ENCODE data around the gene CLSTN1. TPM values are rescaled to one million over a fixed set of nuclear protein-coding genes. Genes with fewer than 3 reads are reported as not detected.

Gene CLSTN1
- total RNA-seq, 1 donor from 2014 or later, result 178 TPM

DNA sequence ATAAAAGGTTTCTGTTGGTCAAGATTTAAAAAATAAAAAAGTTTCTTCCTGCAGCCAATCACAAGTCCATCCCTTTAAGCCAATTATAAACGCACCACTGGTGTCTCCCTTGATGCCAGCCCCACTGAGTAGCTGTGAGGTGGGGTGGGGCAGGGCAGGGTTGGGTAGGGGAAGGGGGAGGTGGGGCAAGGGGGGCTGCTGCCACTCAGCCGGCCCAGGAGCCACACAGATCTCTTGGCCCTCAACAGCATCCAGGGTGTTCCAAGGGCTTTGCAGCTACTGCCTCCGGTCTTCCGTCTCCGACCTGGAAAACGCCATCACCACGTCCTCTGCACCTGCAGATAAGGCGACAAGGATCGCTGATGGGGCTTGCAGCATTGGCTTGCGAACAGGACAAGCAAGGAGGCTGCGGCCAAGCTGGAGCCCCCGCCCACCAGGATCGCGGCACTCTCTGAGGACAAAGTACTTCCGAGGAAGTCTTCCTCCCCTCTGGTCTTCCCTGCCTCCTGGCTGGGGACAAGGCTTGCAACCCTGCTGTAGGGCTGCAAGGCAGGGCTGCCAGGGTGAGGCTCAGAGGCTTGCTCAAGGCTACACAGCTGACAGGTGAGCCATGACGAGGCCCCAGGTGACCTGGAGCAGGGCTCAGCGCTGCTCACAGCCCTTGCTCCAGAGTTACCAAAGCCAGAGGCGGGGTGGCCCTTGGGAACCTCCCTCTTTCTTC lies 26.8 kb upstream of the CLSTN1 start:
- DNase-seq (ENCODE audit: low read depth), result no peak

DNA sequence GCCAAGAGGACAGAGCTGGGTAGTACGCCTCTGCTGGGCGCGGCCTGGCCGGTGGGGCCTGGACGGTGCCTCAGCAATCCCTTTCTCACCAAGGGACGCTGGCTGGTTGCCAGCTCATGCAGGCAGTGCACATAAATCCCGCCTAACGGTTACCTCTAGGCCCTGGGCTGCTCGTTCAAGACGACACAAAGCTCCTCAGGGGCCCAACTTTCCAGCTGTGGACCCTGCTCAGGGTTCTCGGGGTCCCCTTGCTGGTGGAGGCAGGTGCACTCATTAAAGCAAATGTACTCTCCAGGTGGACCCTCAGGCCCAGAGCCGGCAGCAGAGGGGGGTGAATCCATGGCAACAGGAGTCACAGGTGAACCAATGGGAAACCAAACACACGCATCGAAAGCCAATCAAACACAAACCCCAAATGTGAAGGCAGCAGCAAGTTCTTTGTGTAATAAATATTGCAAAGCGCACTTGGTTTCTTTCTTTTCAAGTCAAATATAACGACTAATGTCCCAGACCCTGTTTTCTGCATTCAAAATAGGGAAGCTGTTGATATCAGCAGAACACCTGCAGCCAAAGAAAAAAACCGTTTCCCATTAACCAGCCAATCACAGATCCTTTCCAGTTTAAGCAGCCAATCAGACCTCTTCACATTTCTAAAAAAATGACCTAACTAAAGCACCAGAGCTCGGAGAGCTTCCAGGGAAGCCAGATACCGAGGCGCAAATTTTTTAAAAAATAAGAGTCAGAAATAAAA lies 26.1 kb upstream of the CLSTN1 start:
- DNase-seq (ENCODE audit: low read depth), result no peak

DNA sequence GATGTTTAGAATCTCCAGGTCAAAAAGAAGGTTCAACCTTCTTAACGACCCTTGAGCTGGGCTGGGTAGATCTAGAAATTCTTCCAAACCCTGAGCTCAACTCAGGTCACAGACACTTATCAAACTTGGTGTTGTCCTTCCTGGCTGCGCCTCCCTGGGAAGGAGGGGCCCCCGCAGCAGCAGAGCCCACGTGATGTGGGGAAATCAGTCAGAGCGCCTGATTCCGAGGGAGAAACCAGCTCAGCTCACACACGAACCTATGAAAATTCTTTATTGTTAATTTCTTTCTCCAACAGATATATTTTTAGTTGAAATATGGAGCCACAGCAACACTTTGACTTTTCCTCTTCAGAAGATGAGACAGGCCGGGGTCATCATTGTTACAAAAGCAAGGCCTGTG lies 24.3 kb upstream of the CLSTN1 start:
- no peak for DNase-seq (ENCODE audit: low read depth)

DNA sequence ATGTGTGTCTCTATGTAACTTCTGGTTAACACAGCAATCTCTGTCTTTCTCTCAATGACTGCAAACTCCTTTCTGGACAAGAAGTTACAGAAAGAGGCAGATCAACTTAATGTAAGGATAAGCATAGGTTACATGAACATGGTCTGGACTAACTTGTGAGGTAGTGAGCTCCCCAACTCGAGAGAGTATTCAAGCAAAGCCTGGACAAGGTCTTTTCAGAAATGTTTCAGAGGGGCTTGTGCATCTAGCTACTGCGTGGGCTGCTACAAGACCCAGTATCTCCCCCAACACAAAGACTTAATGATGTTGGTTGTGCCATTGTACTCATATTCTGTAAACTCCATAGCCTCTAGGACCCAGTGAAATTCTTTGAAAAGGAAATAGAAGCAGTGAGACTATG lies 23.5 kb upstream of the CLSTN1 start:
- DNase-seq (ENCODE audit: low read depth), result no peak

DNA sequence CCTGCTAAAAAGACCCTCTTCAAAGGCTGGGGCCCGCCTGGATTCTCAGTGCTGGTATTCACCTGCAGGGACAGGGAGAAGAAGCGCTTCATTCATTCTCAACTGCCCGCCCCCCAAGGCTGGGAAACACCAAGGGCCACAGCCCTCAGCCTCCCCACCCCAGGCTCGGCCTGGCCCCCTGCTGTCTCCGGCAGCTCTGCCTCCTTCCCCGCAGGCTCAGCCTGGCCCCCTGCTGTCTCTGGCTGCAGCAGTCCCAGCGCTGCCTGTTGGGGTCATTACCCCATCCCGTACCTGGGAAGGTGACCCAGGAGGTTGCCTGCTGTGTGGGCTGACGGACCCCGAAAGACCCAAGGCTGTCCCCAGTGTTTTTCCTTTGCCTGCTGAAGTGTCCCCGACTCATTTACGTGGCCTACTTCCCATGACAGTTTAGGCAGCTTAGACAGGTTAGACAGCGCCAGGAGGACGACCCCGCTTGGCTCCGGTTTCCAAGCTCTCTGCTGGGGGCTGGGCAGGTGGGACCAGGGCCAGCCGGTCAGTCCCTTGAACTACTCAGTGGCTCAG lies 22.9 kb upstream of the CLSTN1 start:
- DNase-seq (ENCODE audit: low read depth), result no peak

DNA sequence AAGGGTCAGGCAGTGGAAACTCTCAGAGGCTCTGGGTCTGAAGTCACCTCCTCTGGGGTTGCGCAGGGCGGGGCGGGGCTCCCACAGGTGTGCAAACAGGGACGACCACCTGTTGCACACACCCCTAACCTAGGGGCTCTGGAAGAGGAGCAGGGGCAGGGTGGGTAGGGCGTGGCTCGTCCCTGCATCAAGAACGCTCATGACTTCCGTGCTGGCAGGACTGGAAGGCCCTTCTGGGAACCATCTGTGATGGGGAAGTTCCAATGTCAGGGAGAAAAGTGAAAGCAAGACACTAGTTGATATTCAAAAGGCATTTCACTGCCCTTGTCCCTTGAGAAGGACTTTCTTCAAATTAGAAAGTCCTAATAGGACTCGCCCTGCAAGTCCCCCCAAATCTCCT lies 22.1 kb upstream of the CLSTN1 start:
- no peak for DNase-seq (ENCODE audit: low read depth)

DNA sequence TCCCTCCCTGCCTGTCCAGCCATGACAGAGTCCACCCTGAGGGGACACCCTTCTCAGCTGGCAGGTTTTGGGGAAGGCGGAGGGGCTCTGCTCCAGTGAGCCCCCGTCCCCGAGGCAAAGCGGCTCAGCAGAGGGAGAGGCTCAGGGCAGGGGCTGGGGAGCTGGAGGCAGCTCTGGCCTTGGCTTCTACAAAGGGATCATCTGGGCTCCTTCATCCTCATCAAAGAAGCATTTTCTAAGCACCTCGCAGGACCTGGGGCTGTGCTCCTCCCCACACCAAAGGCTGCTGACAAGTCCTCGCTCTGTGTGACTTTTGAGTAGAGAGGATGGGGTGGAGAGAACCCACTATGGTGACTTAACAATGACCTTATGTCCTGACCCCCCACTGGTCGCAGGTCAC lies 21.0 kb upstream of the CLSTN1 start:
- DNase-seq (ENCODE audit: low read depth), result no peak

DNA sequence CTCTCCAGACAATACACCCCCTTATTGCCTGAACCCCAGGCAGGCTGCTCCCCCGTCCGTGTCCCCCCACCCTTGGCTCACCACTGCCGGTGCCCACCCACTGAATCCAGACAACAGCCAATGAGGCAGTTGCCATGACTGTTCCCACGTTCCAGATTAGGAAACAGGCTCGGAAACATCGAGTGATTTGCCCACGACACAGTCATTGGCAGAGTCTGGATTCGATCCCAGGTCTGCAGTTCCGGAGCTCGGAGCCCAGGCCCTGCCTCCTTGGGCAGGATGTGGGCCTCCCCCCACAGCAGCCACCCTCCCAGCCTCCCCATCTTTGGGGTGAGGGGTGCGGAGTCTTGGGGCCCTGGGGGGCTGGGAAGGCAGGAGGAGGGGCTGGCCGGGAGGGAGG lies 20.3 kb upstream of the CLSTN1 start:
- no peak for DNase-seq (ENCODE audit: low read depth)

DNA sequence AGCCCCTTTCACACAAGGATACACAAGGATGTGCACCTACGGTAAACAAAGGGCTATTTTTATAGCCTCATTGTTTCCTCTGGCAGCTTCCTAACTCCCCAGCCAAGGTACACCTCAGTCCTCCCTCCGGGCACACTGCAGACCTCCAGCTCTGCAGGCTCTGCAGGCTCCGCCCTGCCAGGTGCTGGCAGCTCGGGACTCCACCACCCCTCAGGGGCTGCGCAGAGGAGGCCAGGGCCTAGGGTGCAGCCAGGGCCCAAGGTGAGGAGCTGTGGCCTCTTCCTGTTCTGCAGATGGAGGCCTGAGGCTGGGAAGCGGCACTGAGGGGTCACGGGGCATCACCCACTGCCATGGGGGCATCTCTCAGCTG lies 19.8 kb upstream of the CLSTN1 start:
- DNase-seq (ENCODE audit: low read depth), result no peak

DNA sequence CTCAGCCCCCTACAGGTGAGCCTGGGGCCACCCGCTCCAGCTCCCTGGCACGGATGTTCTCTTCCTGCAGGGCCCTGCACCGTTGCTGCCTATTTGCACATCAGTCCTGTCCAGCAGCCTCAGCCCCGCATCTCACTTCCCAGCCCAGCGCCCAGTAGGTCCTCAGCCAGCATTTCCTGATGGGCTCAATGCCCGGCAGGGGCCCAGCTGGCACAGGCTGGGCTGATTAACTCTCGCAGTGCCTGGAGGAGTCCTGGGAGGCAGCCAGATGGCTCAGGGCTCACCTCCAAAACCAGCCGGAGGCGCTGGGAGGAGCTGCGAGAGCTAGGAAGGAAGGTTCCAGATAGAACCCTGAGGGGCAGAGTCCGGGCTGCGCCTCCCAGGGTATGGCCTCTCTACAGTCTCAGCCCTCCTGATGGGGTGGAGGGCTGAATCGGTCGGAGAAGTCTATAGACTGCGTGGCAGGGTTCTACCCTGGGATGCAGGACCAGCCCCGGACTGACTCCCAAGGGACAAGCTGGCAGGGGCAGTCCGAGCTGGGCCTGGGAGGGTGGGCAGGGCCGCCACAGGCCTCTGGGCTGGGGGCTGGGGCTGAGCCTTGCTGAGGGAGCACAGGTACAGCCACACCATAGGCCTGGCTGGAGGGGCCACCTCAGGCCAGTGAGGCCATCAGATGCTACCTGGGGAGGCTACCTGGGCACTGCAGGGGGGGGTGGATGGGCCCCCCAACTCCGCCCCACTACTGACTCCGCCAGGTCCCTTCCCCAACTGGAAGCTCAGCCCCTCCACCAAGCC lies 19.2 kb upstream of the CLSTN1 start:
- DNase-seq (ENCODE audit: low read depth), result no peak

DNA sequence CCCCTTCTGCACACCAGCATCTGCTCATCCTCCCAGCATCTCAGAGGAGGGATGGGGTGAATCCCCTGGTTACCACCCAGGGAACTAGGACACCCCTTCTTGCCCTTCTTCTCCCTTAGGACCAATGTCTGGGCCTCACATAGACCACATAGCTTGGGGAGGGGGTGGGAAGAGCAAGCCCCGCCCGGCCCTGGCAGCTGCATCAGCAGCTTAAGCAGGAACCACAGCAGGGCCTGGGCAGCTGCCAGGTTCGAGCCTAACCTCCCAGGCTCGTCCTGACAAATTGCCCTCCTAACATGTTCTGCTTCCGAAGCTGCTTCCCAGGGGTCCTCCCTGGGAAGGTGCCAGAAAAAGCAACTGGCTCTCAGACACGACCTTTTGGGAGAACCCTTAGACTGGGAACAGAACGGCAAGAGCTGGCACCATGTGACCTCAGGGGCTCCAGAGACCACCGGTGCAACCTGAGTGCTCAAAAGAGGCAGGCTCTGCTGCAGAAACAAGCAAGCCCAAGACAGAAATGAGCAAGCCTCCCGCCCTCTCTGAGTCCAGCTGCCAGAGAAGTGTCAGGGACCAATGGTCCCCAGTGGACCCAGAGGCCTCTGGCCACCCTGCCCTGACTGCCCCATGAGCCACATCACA lies 18.4 kb upstream of the CLSTN1 start:
- DNase-seq (ENCODE audit: low read depth), result no peak

DNA sequence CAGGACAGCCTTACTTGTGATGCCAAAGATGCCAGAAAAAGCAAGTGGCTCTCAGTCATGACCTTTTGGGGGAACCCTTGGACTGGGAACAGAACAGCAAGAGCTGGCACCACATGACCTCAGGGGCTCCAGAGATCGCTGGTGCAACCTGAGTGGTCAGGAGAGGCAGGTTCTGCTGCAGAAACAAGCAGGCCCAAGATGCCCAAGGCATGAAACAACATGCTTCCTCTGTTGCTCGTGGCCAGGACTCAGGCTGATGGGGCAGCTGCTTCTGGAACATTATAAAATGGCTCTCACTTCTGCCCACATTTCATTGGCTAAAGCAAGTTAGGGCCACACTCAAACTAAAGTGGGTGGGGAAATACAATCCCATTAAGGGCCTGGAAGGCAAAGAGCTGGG lies 17.7 kb upstream of the CLSTN1 start:
- DNase-seq (ENCODE audit: low read depth), result no peak

DNA sequence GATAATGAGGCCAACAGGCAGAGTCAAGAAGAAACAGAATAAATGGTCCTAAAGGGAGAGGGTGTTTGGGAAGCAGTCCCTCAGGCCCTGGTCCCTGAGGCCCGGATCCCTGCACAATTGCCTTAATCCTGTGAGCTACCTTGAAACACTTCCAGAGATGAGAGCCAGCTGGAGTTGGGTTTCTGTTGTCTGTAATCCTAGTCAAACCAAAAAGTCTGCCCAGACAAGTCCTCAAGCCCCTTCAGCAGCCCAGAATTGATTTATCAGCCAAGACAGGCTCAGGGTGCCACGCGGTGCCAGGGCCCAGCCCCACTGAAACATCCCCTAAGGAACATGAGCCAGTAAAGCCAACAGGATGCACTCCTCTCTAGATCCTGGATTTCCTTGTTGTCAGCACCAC lies 16.4 kb upstream of the CLSTN1 start:
- no peak for DNase-seq (ENCODE audit: low read depth)

DNA sequence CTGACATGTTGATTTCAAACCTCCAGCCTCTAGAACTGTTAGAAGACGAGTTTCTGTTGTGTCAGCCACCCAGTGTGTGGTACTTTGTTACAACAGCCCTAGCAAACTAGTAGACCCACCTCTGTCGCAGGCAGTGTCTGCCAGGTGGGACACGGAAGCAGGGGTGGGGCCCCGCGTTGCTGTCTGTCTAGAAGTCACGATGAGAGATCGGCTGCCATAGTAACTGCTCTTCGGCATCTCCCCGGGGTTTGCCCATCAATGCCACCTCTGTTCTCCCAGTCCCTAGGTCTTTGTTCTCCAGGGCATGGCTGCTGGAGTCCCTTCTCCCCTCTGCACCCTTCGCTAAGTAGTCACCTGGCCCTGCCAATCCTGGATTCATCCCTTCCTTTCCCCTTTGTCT lies 15.2 kb upstream of the CLSTN1 start:
- no peak for DNase-seq (ENCODE audit: low read depth)

DNA sequence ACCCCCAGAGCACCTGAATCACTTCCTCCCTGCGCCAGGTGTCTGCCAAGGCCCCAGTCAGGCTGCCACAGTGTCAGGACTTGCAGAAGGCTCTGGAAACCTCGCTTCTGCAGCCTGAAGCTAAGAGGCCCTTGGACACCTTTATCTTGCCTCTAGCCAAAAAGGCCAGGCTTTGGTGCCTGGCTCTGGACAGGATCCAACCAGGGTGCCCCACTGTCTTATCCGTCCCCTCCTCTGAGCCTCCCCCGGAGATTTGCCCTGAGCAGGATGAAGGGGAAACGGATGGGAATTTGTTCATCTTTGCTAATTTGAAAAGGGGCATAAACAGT lies 12.8 kb upstream of the CLSTN1 start:
- no peak for DNase-seq (ENCODE audit: low read depth)

DNA sequence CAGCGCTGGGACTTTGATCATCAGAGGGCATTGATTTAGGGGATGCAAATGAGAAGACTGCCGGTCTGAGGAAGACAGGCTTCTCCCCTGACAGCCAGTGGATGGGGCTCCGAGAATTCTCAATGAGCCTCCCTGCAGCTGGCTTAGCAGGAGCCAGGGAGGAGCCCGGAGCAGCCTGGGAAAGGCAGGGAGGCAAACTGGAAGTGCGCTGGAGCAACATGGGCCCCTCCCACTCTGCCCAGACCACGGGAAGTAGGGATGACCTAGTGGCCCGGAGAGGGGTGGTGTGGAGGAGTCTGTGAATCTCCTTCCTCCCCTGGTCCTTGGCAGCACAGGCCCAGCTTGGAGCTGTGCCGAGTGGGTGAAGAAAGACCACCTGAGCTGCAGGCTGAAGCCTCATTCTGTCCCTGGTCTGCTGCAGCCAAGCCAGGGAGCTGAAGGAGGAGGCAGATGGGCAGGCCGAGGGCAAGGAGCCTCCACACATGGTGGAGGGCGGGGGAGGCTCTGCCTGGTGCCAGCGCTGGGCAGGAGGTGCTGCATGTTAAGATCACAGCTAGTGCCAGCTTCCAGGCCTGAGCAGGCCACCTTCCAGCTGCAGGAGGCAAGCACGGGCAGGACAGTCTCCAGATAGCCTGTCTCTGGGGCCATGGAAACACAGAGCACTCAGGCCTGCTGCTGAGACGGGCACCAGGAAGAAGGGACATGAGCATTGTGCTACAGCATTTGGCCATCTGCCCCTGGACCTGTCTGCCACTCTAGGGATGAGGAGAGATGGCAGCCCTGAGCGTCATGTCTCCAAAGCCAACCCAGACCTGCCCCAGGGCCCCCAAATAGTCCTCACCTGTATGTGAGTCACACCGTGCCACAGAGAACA lies 12.2 kb upstream of the CLSTN1 start:
- peak; percentile 34 for DNase-seq (ENCODE audit: low read depth)

DNA sequence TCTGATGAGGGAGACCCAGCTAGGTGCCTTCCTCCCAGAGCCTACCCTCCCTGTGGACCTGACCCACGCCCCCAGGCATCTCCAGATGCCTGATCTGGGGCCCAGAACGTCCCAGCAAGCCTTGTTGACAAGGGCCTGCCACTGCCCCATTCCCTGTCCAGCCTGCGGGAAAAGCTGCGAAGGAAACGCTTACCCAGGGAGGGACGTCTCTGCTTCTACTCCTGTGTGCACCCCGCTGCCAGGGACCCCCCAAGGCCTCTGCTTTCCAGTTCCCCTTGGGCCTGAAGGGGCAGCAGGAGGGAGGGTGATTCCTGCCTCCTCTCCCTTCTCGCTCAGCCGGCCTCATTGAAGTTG lies 11.6 kb upstream of the CLSTN1 start:
- DNase-seq (ENCODE audit: low read depth), result no peak

DNA sequence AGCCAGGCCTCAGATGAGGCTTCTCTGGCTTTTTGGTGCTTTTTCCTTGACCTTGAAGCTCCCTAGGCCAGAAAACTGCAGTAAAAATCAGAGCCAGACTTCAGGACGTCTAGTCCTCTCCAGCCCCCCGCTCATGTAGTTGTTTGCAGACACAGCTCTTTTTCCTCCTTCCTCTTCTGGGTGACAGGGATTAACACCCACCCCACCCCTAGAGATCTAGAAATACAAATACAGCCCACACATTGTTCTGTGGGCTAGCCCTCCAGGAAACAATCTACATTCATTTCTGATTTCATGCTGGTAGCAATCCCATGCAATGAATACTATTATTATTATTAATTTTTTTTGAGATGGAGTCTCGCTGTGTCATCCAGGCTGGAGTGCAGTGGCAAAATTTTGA lies 9.9 kb upstream of the CLSTN1 start:
- DNase-seq (ENCODE audit: low read depth), result no peak

DNA sequence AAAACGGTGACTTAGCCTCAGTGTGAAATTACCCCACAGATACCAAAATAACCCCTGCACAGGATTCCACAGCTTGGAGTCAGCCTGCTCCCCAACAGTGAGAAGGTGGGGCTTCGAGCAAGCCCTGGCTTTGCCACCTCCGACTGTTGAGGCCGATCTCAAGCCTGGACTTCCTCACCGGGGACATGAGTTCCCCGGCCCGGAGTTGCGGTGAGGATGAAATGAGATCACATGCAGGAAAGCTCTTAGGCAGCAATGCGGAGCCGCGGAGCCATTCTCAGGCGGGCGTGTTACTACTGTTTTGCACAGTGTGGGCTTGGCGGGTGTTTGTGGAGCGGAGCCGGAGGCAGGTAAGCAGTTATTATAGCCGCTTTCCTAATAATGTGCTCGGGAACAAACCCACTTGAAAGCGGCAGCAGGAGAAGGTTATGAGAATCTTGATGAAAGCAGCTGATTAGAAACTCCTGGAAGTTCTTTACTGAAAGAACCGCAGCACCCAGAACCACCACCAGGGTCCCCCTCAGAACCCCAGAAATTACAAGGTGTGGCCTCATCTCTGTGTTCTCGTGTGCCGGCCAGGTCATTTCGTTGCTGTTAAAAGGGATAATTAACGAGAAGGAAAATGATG lies 3.9 kb upstream of the CLSTN1 start:
- no peak for DNase-seq (ENCODE audit: low read depth)

DNA sequence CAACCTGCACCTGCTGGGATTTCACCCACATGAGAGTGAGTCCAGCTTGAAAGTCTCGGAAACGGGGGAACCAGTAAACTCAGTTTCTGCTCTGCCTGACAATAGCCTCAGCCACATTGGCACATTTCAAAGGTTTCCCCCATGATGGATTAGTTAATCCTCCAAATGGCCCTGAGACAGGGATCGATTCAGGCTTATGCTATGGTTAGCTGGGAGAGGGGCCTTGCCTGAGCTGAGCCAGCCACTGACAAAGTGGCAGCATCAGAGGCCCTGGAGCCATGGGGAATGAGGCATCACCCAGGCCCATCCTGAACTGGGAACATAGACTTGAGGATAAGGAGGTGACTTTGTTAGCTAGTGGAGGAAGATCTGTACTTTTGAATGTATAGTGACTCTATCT lies 2.9 kb upstream of the CLSTN1 start:
- DNase-seq (ENCODE audit: low read depth), result no peak

DNA sequence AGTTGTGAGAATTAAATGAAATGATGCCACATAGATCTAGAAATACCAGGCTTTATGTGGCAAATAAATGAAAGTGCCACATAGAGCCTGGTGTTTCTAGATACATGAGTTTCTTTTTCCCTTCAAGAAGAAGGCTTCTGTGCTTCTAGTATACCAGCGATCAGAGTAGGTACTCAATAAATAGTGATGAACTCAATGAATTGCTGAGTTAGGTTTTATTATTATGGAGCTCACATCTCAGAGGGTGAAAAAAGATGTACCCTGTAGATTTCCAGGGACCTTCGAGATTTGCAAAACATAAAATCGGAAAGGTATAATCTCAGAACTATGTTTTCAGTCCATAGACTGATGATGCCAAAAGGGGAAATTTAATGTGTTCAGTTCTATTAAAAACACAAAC lies 2.3 kb upstream of the CLSTN1 start:
- DNase-seq (ENCODE audit: low read depth), result no peak
